NCI-H187 treated with DMSO at 0.1 percent for 48 hours (cell line): ENCODE results near the gene TRIM6.
"Not testable (repeated sequence)": the region's sequence is repeated elsewhere in the genome, so short reads cannot be mapped to it uniquely, and the experiment has no call there.

ENCODE experiments used
- DNase-seq: peaks from one replicate; lab custom pipeline; 2025; lab: John Stamatoyannopoulos, UW

TRIM6 gene

GRCh38 chr11:5603326-5603725 lies 6.9 kb downstream of the TRIM6 start:
- DNase-seq, result no peak

GRCh38 chr11:5604896-5605295 lies 8.5 kb downstream of the TRIM6 start:
- no peak for DNase-seq

- DNase-seq, result no peak
These were observed 9.4 kb downstream of the TRIM6 start for GRCh38 chr11:5605849-5606248.

- no peak for DNase-seq
These were observed 12.4 kb downstream of the TRIM6 start for GRCh38 chr11:5608808-5609207.

- no peak for DNase-seq
These were observed 14.0 kb downstream of the TRIM6 start for GRCh38 chr11:5610446-5610845.

- DNase-seq, result no peak
These were observed 15.2 kb downstream of the TRIM6 start for GRCh38 chr11:5611627-5612026.

- DNase-seq, result no peak
These were observed 22.4 kb downstream of the TRIM6 start for GRCh38 chr11:5618807-5619206.

- no peak for DNase-seq
These were observed 24.4 kb downstream of the TRIM6 start for GRCh38 chr11:5620651-5621521.

- no peak for DNase-seq
These were observed 25.1 kb downstream of the TRIM6 start for GRCh38 chr11:5621580-5621979.

GRCh38 chr11:5622802-5623201 lies 26.4 kb downstream of the TRIM6 start:
- no peak for DNase-seq

- no peak for DNase-seq
These were observed 28.2 kb downstream of the TRIM6 start, which contains the start of gene TRIM34 for GRCh38 chr11:5624489-5625279. TSS of gene TRIM34 (plus strand) at chr11:5625001. CDS start at chr11:5632332, 7,331 bp downstream.

- DNase-seq, result no peak
These were observed 28.8 kb downstream of the TRIM6 start for GRCh38 chr11:5625281-5625680.

GRCh38 chr11:5626196-5626595 lies 29.8 kb downstream of the TRIM6 start:
- no peak for DNase-seq

- DNase-seq, result no peak
These were observed 35.0 kb downstream of the TRIM6 start for GRCh38 chr11:5631417-5631816.

GRCh38 chr11:5631969-5632635 lies 35.7 kb downstream of the TRIM6 start:
- DNase-seq, result no peak

- DNase-seq, result no peak
These were observed 43.5 kb downstream of the TRIM6 start for GRCh38 chr11:5639953-5640352.

GRCh38 chr11:5643585-5643984 lies 47.1 kb downstream of the TRIM6 start:
- no peak for DNase-seq

- DNase-seq, result no peak
These were observed 49.7 kb downstream of the TRIM6 start for GRCh38 chr11:5646139-5646538.

- no peak for DNase-seq
These were observed 59.0 kb downstream of the TRIM6 start for GRCh38 chr11:5655474-5655873.

- not testable (repeated sequence) for DNase-seq
These were observed 60.5 kb downstream of the TRIM6 start for GRCh38 chr11:5656956-5657355.

- DNase-seq, result no peak
These were observed 61.9 kb downstream of the TRIM6 start for GRCh38 chr11:5658318-5658717.
